ENCODE results near the gene KAZN. TPM values are rescaled to one million over a fixed set of nuclear protein-coding genes. Genes with fewer than 3 reads are reported as not detected.

Gene KAZN
- polyA plus RNA-seq, 1 of the 3 experiments (the other 2 are of a cell fraction) = 6.8 TPM

- Histone ChIP-seq H3K27me3 (ENCODE audit: insufficient read depth) (no peaks in the 10 kb centered on the region), H2AFZ (ENCODE audit: low read depth) (no peak overlapping the region), H3F3A (replicated peaks; ENCODE audit: insufficient read depth) (no peaks in the 10 kb centered on the region), H3K9me3 (no peaks in the 10 kb centered on the region), H3K27ac (ENCODE audit: low read depth in 2 of 2, low read length in 1 of 2) (no peak overlapping the region), H3K9me2 (no peaks in the 10 kb centered on the region), H3K4me1 (ENCODE audit: control insufficient read depth in 1 of 2, insufficient read depth in 2 of 2, low read depth in 1 of 2, low read length in 1 of 2) (peaks cover 0 to 4% of the 10 kb centered on the region in 2 experiments; a peak in 1 of 4 replicates), H3K4me2 (no peak overlapping the region), H3K79me2 (ENCODE audit: insufficient read depth) (no peaks in the 10 kb centered on the region), H3K4me3 (ENCODE audit: low read depth in 2 of 2, low read length in 1 of 2) (no peak overlapping the region), H4K20me1 (ENCODE audit: insufficient read depth) (no peaks in the 10 kb centered on the region), H3K36me3 (replicated peaks in 1 of 2; ENCODE audit: control insufficient read depth in 1 of 2, insufficient read depth in 2 of 2, low read length in 1 of 2) (no peaks in the 10 kb centered on the region), H3K9ac (no peak overlapping the region)
- DNase-seq = peak; percentile 37
- ChIA-PET CTCF (interaction anchor here (1.1 to 1.3 kb wide), 2 partner anchors 213 to 445 kb away, joined by 3 read pairs; no protein-coding TSS in a partner anchor), POLR2A (no interaction called here)
- TF ChIP-seq RFX5 (IDR thresholded peaks at IDR 0.05; ENCODE audit: low read length) (no peak), RCOR1 (IDR thresholded peaks at IDR 0.05; ENCODE audit: low read length) (no peak), CTCF (IDR thresholded peaks at IDR 0.05) (no peak), SMC3 (IDR thresholded peaks at IDR 0.05; ENCODE audit: low read depth, low read length) (no peak), PBX3 (IDR thresholded peaks at IDR 0.05) (no peak), FOSL2 (IDR thresholded peaks at IDR 0.05; ENCODE audit: borderline replicate concordance, low read depth) (no peak), RAD21 (IDR thresholded peaks at IDR 0.05; ENCODE audit: low read length) (no peak), GABPA (IDR thresholded peaks at IDR 0.05; ENCODE audit: low read depth) (no peak)
- WGBS (ENCODE audit: low lambda C conversion rate) = 9% methylated on average over 9 of the region's 9 CpGs
Measured at GRCh38 chr1:14602136-14602535, 3.7 kb downstream of the KAZN start.

- Histone ChIP-seq H3K27ac (ENCODE audit: low read depth in 2 of 2, low read length in 1 of 2) (no peak overlapping the region), H3K36me3 (replicated peaks in 1 of 2; ENCODE audit: control insufficient read depth in 1 of 2, insufficient read depth in 2 of 2, low read length in 1 of 2) (no peaks in the 10 kb centered on the region), H3K4me1 (ENCODE audit: control insufficient read depth in 1 of 2, insufficient read depth in 2 of 2, low read depth in 1 of 2, low read length in 1 of 2) (peaks cover 0 to 4% of the 10 kb centered on the region in 2 experiments; a peak in 1 of 4 replicates), H3K79me2 (ENCODE audit: insufficient read depth) (no peaks in the 10 kb centered on the region), H3F3A (replicated peaks; ENCODE audit: insufficient read depth) (no peaks in the 10 kb centered on the region), H3K27me3 (ENCODE audit: insufficient read depth) (no peaks in the 10 kb centered on the region), H4K20me1 (ENCODE audit: insufficient read depth) (no peaks in the 10 kb centered on the region), H3K4me3 (ENCODE audit: low read depth in 2 of 2, low read length in 1 of 2) (no peak overlapping the region), H3K4me2 (no peak overlapping the region), H2AFZ (ENCODE audit: low read depth) (no peak overlapping the region), H3K9me3 (no peaks in the 10 kb centered on the region), H3K9ac (no peak overlapping the region), H3K9me2 (no peaks in the 10 kb centered on the region)
- POLR2A ChIA-PET = no interaction called here
- CTCF ChIA-PET = interaction anchor here (2.7 kb wide), 1 partner anchor 129 kb away, joined by 11 read pairs; no protein-coding TSS in a partner anchor
- 0% methylated on average over 1 of the region's 2 CpGs for WGBS (ENCODE audit: low lambda C conversion rate)
- no peak for DNase-seq
- TF ChIP-seq MAX (IDR thresholded peaks at IDR 0.05; ENCODE audit: low read depth) (no peak), USF1 (IDR thresholded peaks at IDR 0.05; ENCODE audit: borderline replicate concordance, low read depth) (no peak), REST (IDR thresholded peaks at IDR 0.05; ENCODE audit: low read depth, low read length) (no peak), PBX3 (IDR thresholded peaks at IDR 0.05) (no peak), USF2 (IDR thresholded peaks at IDR 0.05; ENCODE audit: borderline replicate concordance, low read depth, low read length) (no peak), RXRA (IDR thresholded peaks at IDR 0.05; ENCODE audit: borderline replicate concordance, low read depth) (no peak), TEAD4 (IDR thresholded peaks at IDR 0.05; ENCODE audit: borderline replicate concordance, insufficient read depth) (no peak), MEF2A (IDR thresholded peaks at IDR 0.05; ENCODE audit: borderline replicate concordance, low read depth) (no peak), POLR2AphosphoS5 (IDR thresholded peaks at IDR 0.05; ENCODE audit: low read depth, low read length) (no peak), FOSL2 (IDR thresholded peaks at IDR 0.05; ENCODE audit: borderline replicate concordance, low read depth) (no peak), EP300 (IDR thresholded peaks at IDR 0.05; ENCODE audit: borderline replicate concordance in 1 of 2, low read depth in 1 of 2, low read length in 1 of 2) (no peak), SMC3 (IDR thresholded peaks at IDR 0.05; ENCODE audit: low read depth, low read length) (no peak)
Measured at GRCh38 chr1:14603645-14604044, 5.2 kb downstream of the KAZN start.
